ENCODE data around the gene DAB1. TPM values are rescaled to one million over a fixed set of nuclear protein-coding genes. Genes with fewer than 3 reads are reported as not detected.

The DAB1 gene
- total and polyA plus RNA-seq, 2 of the 8 experiments (the other 6 are each of a cell fraction or from before 2014, with no cell fraction given), result 4.4 to 11.8 TPM

DNA sequence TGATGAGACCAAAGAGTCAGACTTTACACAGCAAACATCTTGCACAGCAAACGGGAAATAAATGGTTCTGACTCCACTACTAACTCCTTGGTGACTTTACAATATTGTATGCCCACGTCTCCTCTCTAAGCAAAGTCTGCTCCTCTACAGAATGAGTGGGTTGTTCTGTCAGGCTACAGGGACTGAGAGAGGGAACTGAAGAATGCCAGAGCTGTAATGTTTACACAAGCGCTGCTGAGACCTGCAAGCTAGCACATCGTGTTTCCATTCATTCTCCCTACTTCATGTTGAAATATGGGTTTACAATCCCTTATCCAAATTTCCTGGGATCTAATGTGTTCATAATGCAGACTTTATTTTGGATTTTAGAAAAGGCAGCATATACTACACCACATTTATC is 15.9 kb downstream of the DAB1 start:
- Histone ChIP-seq H3K23ac (ENCODE audit: insufficient read length) (no peak overlapping the region), H3K14ac (ENCODE audit: insufficient read length) (no peak overlapping the region), H3K9ac (replicated peaks in 1 of 4; ENCODE audit: extremely low read depth in 1 of 4, low read depth in 3 of 4, low read length in 3 of 4) (no peak overlapping the region), H3K4me2 (ENCODE audit: insufficient read depth in 1 of 2, low read depth in 2 of 2, low read length in 2 of 2) (no peak overlapping the region), H2BK15ac (ENCODE audit: low read length) (no peak overlapping the region), H3K79me2 (ENCODE audit: control insufficient read depth in 1 of 2, insufficient read depth in 2 of 2, low read length in 2 of 2) (no peaks in the 10 kb centered on the region), H3K56ac (replicated peaks; ENCODE audit: insufficient read length, low read depth, low read length) (no peak overlapping the region), H3K9me3 (ENCODE audit: insufficient read depth in 2 of 2, low read depth in 1 of 2, low read length in 1 of 2) (no peaks in the 10 kb centered on the region), H4K91ac (replicated peaks; ENCODE audit: insufficient read length, low read length) (no peak overlapping the region), H3K27me3 (replicated peaks in 1 of 4; ENCODE audit: control insufficient read depth in 3 of 4, extremely low read depth in 1 of 4, insufficient read depth in 3 of 4, low read length in 3 of 4) (no peaks in the 10 kb centered on the region), H4K5ac (ENCODE audit: insufficient read length, low read depth, low read length) (no peak overlapping the region), H3K27ac (ENCODE audit: low read depth, low read length) (no peak overlapping the region), H3K4ac (replicated peaks; ENCODE audit: insufficient read length, low read depth, low read length) (no peak overlapping the region), H3K23me2 (ENCODE audit: low read depth, low read length) (no peaks in the 10 kb centered on the region), H2BK5ac (ENCODE audit: low read depth, low read length) (no peak overlapping the region), H2BK20ac (ENCODE audit: low read length) (no peak overlapping the region), H3K4me3 (ENCODE audit: extremely low read depth in 1 of 4, insufficient read depth in 2 of 4, low read depth in 3 of 4, low read length in 4 of 4) (no peak overlapping the region), H4K20me1 (replicated peaks in 1 of 2; ENCODE audit: control insufficient read depth in 1 of 2, insufficient read depth in 2 of 2, low read length in 2 of 2) (no peaks in the 10 kb centered on the region), H2AK5ac (ENCODE audit: low read depth, low read length) (no peak overlapping the region), H2AFZ (ENCODE audit: low read length) (no peak overlapping the region), H3K18ac (ENCODE audit: extremely low read depth, low read length) (no peak overlapping the region), H2BK120ac (replicated peaks; ENCODE audit: low read depth, low read length) (no peak overlapping the region), H4K8ac (ENCODE audit: extremely low read depth, insufficient read depth, low read length) (no peak overlapping the region), H3K4me1 (replicated peaks in 1 of 4; ENCODE audit: control insufficient read depth in 3 of 4, insufficient read depth in 4 of 4, low read length in 3 of 4) (peaks cover 0 to 14% (median 0%) of the 10 kb centered on the region in 4 experiments; a peak in 1 of 7 replicates), H3K79me1 (ENCODE audit: low read depth, low read length) (no peaks in the 10 kb centered on the region), H3K36me3 (ENCODE audit: control insufficient read depth in 2 of 4, insufficient read depth in 4 of 4, low read length in 3 of 4) (no peaks in the 10 kb centered on the region), H2BK12ac (ENCODE audit: low read depth, low read length) (no peak overlapping the region)
- ChIA-PET CTCF (ENCODE audit: partially characterized antibody) (no interaction called here), POLR2A (ENCODE audit: partially characterized antibody) (interaction anchor here (1.0 kb wide), 1 partner anchor 13 kb away, joined by 4 read pairs; no protein-coding TSS in a partner anchor)
- WGBS, 2 experiments (ENCODE audit: extremely low coverage in 1 of 2, insufficient coverage in 1 of 2, insufficient read length in 1 of 2, insufficient replicate concordance in 2 of 2, low coverage in 1 of 2, low lambda C conversion rate in 2 of 2, missing lambda C conversion rate in 1 of 2), result 90% methylated on average over 4 of the region's 4 CpGs; no CpG with 5 or more reads in 1 of the 2 experiments
- DNase-seq (ENCODE audit: low read depth in 1 of 2, low spot score in 2 of 2), result no peak
- FAIRE-seq, result no peak
- TF ChIP-seq BRCA1 (IDR thresholded peaks at IDR 0.05; ENCODE audit: low read depth, low read length) (no peak), SP4 (IDR thresholded peaks at IDR 0.05; ENCODE audit: low read length) (no peak), NRF1 (IDR thresholded peaks at IDR 0.05; ENCODE audit: low read depth, low read length) (no peak), CTBP2 (IDR thresholded peaks at IDR 0.05; ENCODE audit: borderline replicate concordance, insufficient read depth, insufficient read length, low read length) (no peak), RNF2 (IDR thresholded peaks at IDR 0.05; ENCODE audit: borderline replicate concordance, low read depth, low read length, missing control alignments, poor library complexity, severe bottlenecking) (no peak), SP1 (IDR thresholded peaks at IDR 0.05; ENCODE audit: low read depth, low read length) (no peak), TBP (IDR thresholded peaks at IDR 0.05; ENCODE audit: low read depth, low read length) (no peak), GTF2F1 (IDR thresholded peaks at IDR 0.05; ENCODE audit: borderline replicate concordance, low read depth, low read length) (no peak), GABPA (IDR thresholded peaks at IDR 0.05; ENCODE audit: borderline replicate concordance, insufficient read depth, low read length) (no peak), RXRA (IDR thresholded peaks at IDR 0.05; ENCODE audit: insufficient read depth, low read depth, low read length) (no peak), EZH2 (IDR thresholded peaks at IDR 0.05; ENCODE audit: low read depth, low read length, severe bottlenecking) (no peak), CEBPB (IDR thresholded peaks at IDR 0.05; ENCODE audit: low read depth, low read length) (no peak), SAP30 (IDR thresholded peaks at IDR 0.05; ENCODE audit: insufficient read depth, insufficient replicate concordance, low read length) (no peak), CHD1 (IDR thresholded peaks at IDR 0.05; ENCODE audit: low read depth, low read length) (no peak), ASH2L (IDR thresholded peaks at IDR 0.05; ENCODE audit: low read length) (no peak)

All from H1 (cell line).